ENCODE results near the gene COPB2. TPM values are rescaled to one million over a fixed set of nuclear protein-coding genes. Genes with fewer than 3 reads are reported as not detected.

COPB2 gene
- total and polyA plus RNA-seq, 2 donors (not counting 3 experiments of a cell fraction or from before 2014, with no cell fraction given) = 72.1 to 146 TPM

DNA sequence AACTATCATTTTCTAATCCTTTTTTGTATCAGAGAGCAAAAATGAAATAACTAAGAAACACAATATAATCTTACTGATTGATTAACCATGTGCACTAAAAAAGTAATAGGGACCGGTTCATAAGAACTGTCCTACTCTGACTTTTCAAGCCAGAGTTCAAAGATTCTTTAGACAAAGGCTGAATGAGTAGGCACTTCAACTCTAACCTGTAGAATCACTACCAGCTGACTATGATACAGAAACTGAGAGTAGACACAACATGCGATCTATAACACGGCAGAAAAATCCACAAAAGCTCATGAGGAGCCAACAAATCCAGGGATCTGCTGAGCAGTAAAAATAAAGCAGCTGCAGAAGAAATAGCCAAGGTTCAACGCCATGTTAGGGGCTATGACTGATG, 8.9 kb downstream of the COPB2 start:
- H3K9ac ChIP-seq (replicated peaks; ENCODE audit: extremely low read depth, insufficient read depth, low read length) = no peak overlapping the region
- H3K9me1 ChIP-seq (replicated peaks; ENCODE audit: control insufficient read depth, extremely low read depth, insufficient read depth, low read length) = no peaks in the 10 kb centered on the region
- peaks cover 57% of the 10 kb centered on the region for H3K79me2 ChIP-seq (ENCODE audit: control insufficient read depth, insufficient read depth, low read length)
- FAIRE-seq = no peak
- H3K9me3 ChIP-seq (replicated peaks; ENCODE audit: control insufficient read depth, insufficient read depth, low read length) = no peaks in the 10 kb centered on the region
- ChIA-PET CTCF (interaction anchor here (1.2 kb wide), 1 partner anchor 27 kb away, joined by 5 read pairs; no protein-coding TSS in a partner anchor), POLR2A (no interaction called here)
- no peak overlapping the region for H3K4me3 ChIP-seq (replicated peaks in 1 of 3; ENCODE audit: insufficient read depth in 1 of 3, low read depth in 1 of 3, low read length in 3 of 3)
- no peaks in the 10 kb centered on the region for H3K27me3 ChIP-seq (ENCODE audit: control insufficient read depth in 2 of 2, insufficient read depth in 2 of 2, low read length in 2 of 2)
- TF ChIP-seq, protein P1, sequence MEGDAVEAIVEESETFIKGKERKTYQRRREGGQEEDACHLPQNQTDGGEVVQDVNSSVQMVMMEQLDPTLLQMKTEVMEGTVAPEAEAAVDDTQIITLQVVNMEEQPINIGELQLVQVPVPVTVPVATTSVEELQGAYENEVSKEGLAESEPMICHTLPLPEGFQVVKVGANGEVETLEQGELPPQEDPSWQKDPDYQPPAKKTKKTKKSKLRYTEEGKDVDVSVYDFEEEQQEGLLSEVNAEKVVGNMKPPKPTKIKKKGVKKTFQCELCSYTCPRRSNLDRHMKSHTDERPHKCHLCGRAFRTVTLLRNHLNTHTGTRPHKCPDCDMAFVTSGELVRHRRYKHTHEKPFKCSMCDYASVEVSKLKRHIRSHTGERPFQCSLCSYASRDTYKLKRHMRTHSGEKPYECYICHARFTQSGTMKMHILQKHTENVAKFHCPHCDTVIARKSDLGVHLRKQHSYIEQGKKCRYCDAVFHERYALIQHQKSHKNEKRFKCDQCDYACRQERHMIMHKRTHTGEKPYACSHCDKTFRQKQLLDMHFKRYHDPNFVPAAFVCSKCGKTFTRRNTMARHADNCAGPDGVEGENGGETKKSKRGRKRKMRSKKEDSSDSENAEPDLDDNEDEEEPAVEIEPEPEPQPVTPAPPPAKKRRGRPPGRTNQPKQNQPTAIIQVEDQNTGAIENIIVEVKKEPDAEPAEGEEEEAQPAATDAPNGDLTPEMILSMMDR (IDR thresholded peaks at IDR 0.05; ENCODE audit: extremely low read depth in 1 of 2, insufficient read depth in 1 of 2, low read depth in 1 of 2, low read length in 2 of 2) = no peak
- TF ChIP-seq, protein P2, sequence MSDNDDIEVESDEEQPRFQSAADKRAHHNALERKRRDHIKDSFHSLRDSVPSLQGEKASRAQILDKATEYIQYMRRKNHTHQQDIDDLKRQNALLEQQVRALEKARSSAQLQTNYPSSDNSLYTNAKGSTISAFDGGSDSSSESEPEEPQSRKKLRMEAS (IDR thresholded peaks at IDR 0.05; ENCODE audit: insufficient read depth, insufficient read length) = no peak
- TF ChIP-seq POLR2A (IDR thresholded peaks at IDR 0.05; ENCODE audit: low read depth, low read length) = no peak
- no peak for TF ChIP-seq MYC (IDR thresholded peaks at IDR 0.05; ENCODE audit: low read depth, low read length)
- no peak for TF ChIP-seq EZH2 (IDR thresholded peaks at IDR 0.05; ENCODE audit: borderline replicate concordance, low read depth, low read length, severe bottlenecking)
- no peak for TF ChIP-seq FOS (IDR thresholded peaks at IDR 0.05; ENCODE audit: borderline replicate concordance, insufficient read depth, low read length)
- TF ChIP-seq POLR2AphosphoS5 (IDR thresholded peaks at IDR 0.05; ENCODE audit: insufficient read depth, low read depth, low read length) = no peak
- TF ChIP-seq GATA2 (IDR thresholded peaks at IDR 0.05; ENCODE audit: insufficient read depth, insufficient read length, low read depth, low read length) = no peak
- no peak for TF ChIP-seq JUN (IDR thresholded peaks at IDR 0.05; ENCODE audit: borderline replicate concordance, insufficient read depth, insufficient read length, low read depth)
- DNase-seq (ENCODE audit: low read depth, low spot score) = no peak
- peaks cover 17% of the 10 kb centered on the region for H4K20me1 ChIP-seq (replicated peaks; ENCODE audit: control insufficient read depth, extremely low read depth, insufficient read depth, low read length)
- dilution Hi-C loops (cut with MboI; ENCODE audit: extremely low pct_ligation_motif_present, low sequenced_read_pairs) (no loop called here), intact Hi-C loops (cut with micrococcal nuclease) (no loop called here)
- peaks cover 3 to 25% of the 10 kb centered on the region in 2 experiments for H3K36me3 ChIP-seq (ENCODE audit: control insufficient read depth in 2 of 2, extremely low read depth in 1 of 2, insufficient read depth in 2 of 2, low read length in 2 of 2)
- no peak overlapping the region for H3K4me2 ChIP-seq (ENCODE audit: insufficient read depth, low read length)
- H2AFZ ChIP-seq (ENCODE audit: low read depth, low read length) = no peak overlapping the region
- BruUV-seq (replicated peaks) = no TSS peak
- no peak overlapping the region for H3K27ac ChIP-seq (ENCODE audit: insufficient read depth, low read depth, low read length)
- H3K4me1 ChIP-seq (ENCODE audit: control insufficient read depth, extremely low read depth, insufficient read depth, low read length) = no peaks in the 10 kb centered on the region
